PC-9 (cell line): ENCODE data around the gene NUP153. TPM values are rescaled to one million over a fixed set of nuclear protein-coding genes. Genes with fewer than 3 reads are reported as not detected.

ENCODE experiments used
- BruUV-seq: library from RNA; stranded (reverse); fragments of 400-500 nt; replicated peaks from 2 replicates; lab custom pipeline; 2021; lab: Mats Ljungman, UMichigan
- CTCF ChIA-PET: fragments of 300-600 bp; sonication (Branson Sonifier 250); formaldehyde crosslinking; loops from one replicate; lab custom pipeline; 2022; ENCODE audit warnings: antibody characterized with exemption; lab: Charles Lee
- POLR2A ChIA-PET: fragments of 300-600 bp; sonication (Branson Sonifier 250); formaldehyde crosslinking; loops from one replicate; lab custom pipeline; 2022; ENCODE audit warnings: antibody characterized with exemption; ENCODE audit not compliant: unreplicated experiment; lab: Charles Lee
- DNase-seq, 2 experiments: peaks; one replicate each; pipeline versions ENCODE4 v3.0.0 to v3.0.0-alpha.2; 2015 to 2022; ENCODE audit warnings: mixed read lengths in 1 of 2
- H2AFZ ChIP-seq: fragments of 200-600 bp; sonication (generic); 2 replicates; pipeline ENCODE4 v1.8.1; 2017; ENCODE audit warnings: antibody characterized with exemption
- H3F3A ChIP-seq: fragments of 200-600 bp; sonication (generic); 2 replicates; pipeline ENCODE4 v1.8.1; 2017; ENCODE audit warnings: antibody characterized with exemption, mild to moderate bottlenecking, low read depth; ENCODE audit not compliant: insufficient read depth
- H3K27ac ChIP-seq: fragments of 200-600 bp; sonication (generic); 2 replicates; pipeline ENCODE4 v1.6.1; 2016; ENCODE audit warnings: mixed run types
- H3K27me3 ChIP-seq: fragments of 200-600 bp; sonication (generic); 2 replicates; pipeline ENCODE4 v1.6.1; 2016; ENCODE audit warnings: low read depth, mixed run types; ENCODE audit not compliant: insufficient read depth
- H3K36me3 ChIP-seq: fragments of 200-600 bp; sonication (generic); 2 replicates; pipeline ENCODE4 v1.6.1; 2016; ENCODE audit warnings: low read depth, mixed run types
- H3K4me1 ChIP-seq: fragments of 200-600 bp; sonication (generic); replicated peaks from 2 replicates; pipeline ENCODE4 v1.6.1; 2016; ENCODE audit warnings: mixed run types; ENCODE audit not compliant: insufficient read depth
- H3K4me2 ChIP-seq: fragments of 200-600 bp; sonication (generic); 2 replicates; pipeline ENCODE4 v1.6.1; 2017; ENCODE audit warnings: mixed run types
- H3K4me3 ChIP-seq: fragments of 200-600 bp; sonication (generic); 2 replicates; pipeline ENCODE4 v1.6.1; 2016; ENCODE audit warnings: mixed run types
- H3K79me2 ChIP-seq: fragments of 200-600 bp; sonication (generic); 2 replicates; pipeline ENCODE4 v1.6.1; 2017; ENCODE audit warnings: low read depth, mixed run types
- H3K9me2 ChIP-seq: fragments of 200-600 bp; sonication (generic); 2 replicates; pipeline ENCODE4 v1.8.1; 2017; ENCODE audit warnings: mild to moderate bottlenecking; ENCODE audit not compliant: insufficient read depth
- H3K9me3 ChIP-seq: fragments of 200-600 bp; sonication (generic); 2 replicates; pipeline ENCODE4 v1.8.1; 2016; ENCODE audit warnings: low read depth; ENCODE audit not compliant: insufficient read depth
- H4K20me1 ChIP-seq: fragments of 200-600 bp; sonication (generic); 2 replicates; pipeline ENCODE4 v1.8.1; 2017; ENCODE audit not compliant: insufficient read depth
- CTCF ChIP-seq: fragments of 200-600 bp; sonication (generic); conservative IDR thresholded peaks from 2 replicates; pipeline ENCODE4 v1.6.1; 2017; ENCODE audit warnings: mixed run types, antibody characterized with exemption, mild to moderate bottlenecking, moderate library complexity
- EZH2 ChIP-seq: fragments of 200-600 bp; sonication (generic); IDR thresholded peaks from 2 replicates; pipeline ENCODE4 v1.8.0; 2017; ENCODE audit warnings: antibody characterized with exemption, low read depth
- intact Hi-C: fragments of 100-400 bp; cut with micrococcal nuclease; formaldehyde crosslinking; loops from one replicate; pipeline ENCODE4 v1.10.0; 2022; ENCODE audit not compliant: unreplicated experiment
- total RNA-seq: library from RNA; stranded (reverse); gene quantifications from 2 replicates; pipeline ENCODE4 v1.2.3, GENCODE V29; 2021

Gene NUP153
- total RNA-seq, 1 experiment from 2014 or later = 74.1 TPM

GRCh38 chr6:17585766-17586490 is 120.8 kb downstream of the NUP153 start:
- BruUV-seq = no TSS peak
- no peak for TF ChIP-seq EZH2
- TF ChIP-seq CTCF = peak; percentile 41
- Histone ChIP-seq H3K4me3 (no peak overlapping the region), H4K20me1 (no peaks in the 10 kb centered on the region), H3F3A (peaks cover 11% of the 10 kb centered on the region; the same call in 1 of the 2 replicates), H3K79me2 (no peaks in the 10 kb centered on the region), H3K27ac (no peak overlapping the region), H3K4me1 (peaks cover 11% of the 10 kb centered on the region), H3K9me2 (no peaks in the 10 kb centered on the region), H3K9me3 (no peaks in the 10 kb centered on the region), H3K27me3 (no peaks in the 10 kb centered on the region), H3K4me2 (no peak overlapping the region), H3K36me3 (no peaks in the 10 kb centered on the region), H2AFZ (no peak overlapping the region)
- CTCF ChIA-PET = no interaction called here
- DNase-seq = peak in 1 of 2 experiments; percentile 66
- intact Hi-C loops = loop anchor here (2.0 to 10.0 kb wide), 5 partner anchors 171 to 916 kb away; partner anchors contain the start of genes KDM1B, NHLRC1 and TPMT
- POLR2A ChIA-PET = interaction anchor here (0.7 kb wide), 1 partner anchor 67 kb away, joined by 3 read pairs; no protein-coding TSS in a partner anchor

GRCh38 chr6:17584241-17584803 is 122.4 kb downstream of the NUP153 start:
- BruUV-seq = no TSS peak
- CTCF ChIA-PET = interaction anchor here (0.6 kb wide), 4 partner anchors 72 to 940 kb away, joined by 3 to 5 read pairs (median 3); no protein-coding TSS in a partner anchor
- no peak for DNase-seq

More at GRCh38 chr6:17584241-17584803, 122.4 kb downstream of the NUP153 start:
- Histone ChIP-seq H3K9me3 (no peaks in the 10 kb centered on the region), H3K4me1 (peaks cover 5% of the 10 kb centered on the region; the same call in 1 of the 2 replicates), H3K36me3 (no peaks in the 10 kb centered on the region), H3K9me2 (no peaks in the 10 kb centered on the region), H2AFZ (no peak overlapping the region), H4K20me1 (no peaks in the 10 kb centered on the region), H3K4me3 (no peak overlapping the region), H3F3A (peaks cover 11% of the 10 kb centered on the region; the same call in 1 of the 2 replicates), H3K27me3 (no peaks in the 10 kb centered on the region), H3K79me2 (no peaks in the 10 kb centered on the region), H3K4me2 (peak overlapping the region; percentile 56; the same call in 1 of the 2 replicates), H3K27ac (no peak overlapping the region)
- no peak for TF ChIP-seq EZH2
- peak; percentile 90 for TF ChIP-seq CTCF
- intact Hi-C loops = loop anchor here (1.0 to 10.0 kb wide), 8 partner anchors 170 to 570 kb away; partner anchors contain the start of genes KDM1B, NHLRC1 and TPMT
- POLR2A ChIA-PET = no interaction called here
